Tibial artery (tissue), 4 donors: ENCODE measurements around the gene CA6.

ENCODE experiments used
- DNase-seq, 2 donors: peaks; one replicate each; pipeline ENCODE4 v3.0.0-alpha.2; 2019
- H3K27ac ChIP-seq, 2 donors: fragments of 200-600 bp; sonication (generic) in 1 of 2; 1 replicate in 1 of 2; 2 replicates in 1 of 2; pipeline ENCODE4 v1.5.1; 2018 to 2019; ENCODE audit warnings: mild to moderate bottlenecking in 1 of 2
- H3K27me3 ChIP-seq, 2 donors: fragments of 200-600 bp; sonication (generic) in 1 of 2; one replicate each; pipeline versions ENCODE4 v1.5.1 to v1.6.0; 2016 to 2019
- H3K36me3 ChIP-seq, 3 donors: fragments of 200-600 bp; sonication (generic) in 2 of 3; one replicate each; pipeline ENCODE4 v1.5.1; 2016 to 2019; ENCODE audit warnings: mild to moderate bottlenecking in 2 of 3
- H3K4me1 ChIP-seq, 4 donors: fragments of 200-600 bp; sonication (generic) in 2 of 4; 1 replicate in 3 of 4; 2 replicates in 1 of 4; pipeline ENCODE4 v1.5.1; 2016 to 2019
- H3K4me3 ChIP-seq, 2 donors: fragments of 200-600 bp; sonication (generic) in 1 of 2; 1 replicate in 1 of 2; 2 replicates in 1 of 2; pipeline ENCODE4 v1.5.1; 2018 to 2019; ENCODE audit warnings: mild to moderate bottlenecking in 2 of 2
- H3K9me3 ChIP-seq, 3 donors: fragments of 200-600 bp; sonication (generic) in 1 of 3; one replicate each; pipeline ENCODE4 v1.5.1; 2016 to 2019
- CTCF ChIP-seq, 2 experiments: fragments of 200-600 bp in 1 of 2; fragments of 450-650 bp in 1 of 2; IDR thresholded peaks; one replicate each; pipeline ENCODE4 v1.5.1; 2017 to 2019; ENCODE audit warnings: antibody characterized with exemption in 2 of 2, mild to moderate bottlenecking in 1 of 2, moderate library complexity in 1 of 2
- intact Hi-C: fragments of 100-400 bp; cut with DNase I; formaldehyde crosslinking; loops from one replicate; pipeline ENCODE4 v1.15.0; 2023; ENCODE audit warnings: low total_unique reads

The CA6 gene

GRCh38 chr1:8970870-8971337 lies 25.2 kb downstream of the CA6 start:
- no peak overlapping the region for H3K27ac ChIP-seq
- no peaks in the 10 kb centered on the region for H3K4me1 ChIP-seq
- peaks cover 0 to 3% of the 10 kb centered on the region in 2 donors for H3K27me3 ChIP-seq
- DNase-seq = no peak
- H3K9me3 ChIP-seq = no peaks in the 10 kb centered on the region
- no peak overlapping the region for H3K4me3 ChIP-seq
- intact Hi-C loops = no loop called here
- no peak for TF ChIP-seq CTCF (IDR thresholded peaks at IDR 0.05)
- no peaks in the 10 kb centered on the region for H3K36me3 ChIP-seq

- intact Hi-C loops = no loop called here
- no peak overlapping the region for H3K4me3 ChIP-seq
- no peak overlapping the region for H3K27ac ChIP-seq
- no peak for TF ChIP-seq CTCF (IDR thresholded peaks at IDR 0.05)
- H3K9me3 ChIP-seq = no peaks in the 10 kb centered on the region
- H3K4me1 ChIP-seq = no peaks in the 10 kb centered on the region
- H3K36me3 ChIP-seq = no peaks in the 10 kb centered on the region
- H3K27me3 ChIP-seq = peaks cover 0 to 3% of the 10 kb centered on the region in 2 donors
- DNase-seq = no peak
Measured at GRCh38 chr1:8974551-8974950, 28.9 kb downstream of the CA6 start.

- H3K4me3 ChIP-seq = no peak overlapping the region
- peak in 1 of 2 donors; percentile 9 for DNase-seq
- no peak overlapping the region for H3K27ac ChIP-seq
- intact Hi-C loops = no loop called here
- no peaks in the 10 kb centered on the region for H3K36me3 ChIP-seq
- peaks cover 0 to 3% of the 10 kb centered on the region in 2 donors for H3K27me3 ChIP-seq
- H3K4me1 ChIP-seq = no peaks in the 10 kb centered on the region
- H3K9me3 ChIP-seq = no peaks in the 10 kb centered on the region
- TF ChIP-seq CTCF (IDR thresholded peaks at IDR 0.05) = no peak
Measured at GRCh38 chr1:8976338-8976737, 30.7 kb downstream of the CA6 start.

- TF ChIP-seq CTCF (IDR thresholded peaks at IDR 0.05) = no peak
Measured at GRCh38 chr1:8976896-8977450, 31.3 kb downstream of the CA6 start.

GRCh38 chr1:8980656-8981055 lies 35.0 kb downstream of the CA6 start:
- peaks cover 0 to 3% (median 0%) of the 10 kb centered on the region in 4 donors for H3K4me1 ChIP-seq
- no peak for DNase-seq
- no peak overlapping the region for H3K4me3 ChIP-seq
- H3K36me3 ChIP-seq = no peaks in the 10 kb centered on the region
- H3K9me3 ChIP-seq = no peaks in the 10 kb centered on the region
- no peaks in the 10 kb centered on the region for H3K27me3 ChIP-seq
- intact Hi-C loops = no loop called here
- H3K27ac ChIP-seq = no peak overlapping the region
- TF ChIP-seq CTCF (IDR thresholded peaks at IDR 0.05) = no peak

More at GRCh38 chr1:8976896-8977450, 31.3 kb downstream of the CA6 start:
- Histone ChIP-seq H3K27me3 (peaks cover 0 to 3% of the 10 kb centered on the region in 2 donors), H3K36me3 (no peaks in the 10 kb centered on the region), H3K4me1 (no peaks in the 10 kb centered on the region), H3K4me3 (no peak overlapping the region), H3K27ac (no peak overlapping the region), H3K9me3 (no peaks in the 10 kb centered on the region)
- DNase-seq = peak in 1 of 2 donors; percentile 32
- intact Hi-C loops = no loop called here

- Histone ChIP-seq H3K9me3 (no peaks in the 10 kb centered on the region), H3K27ac (no peak overlapping the region), H3K36me3 (no peaks in the 10 kb centered on the region), H3K4me1 (peaks cover 0 to 8% (median 3%) of the 10 kb centered on the region in 4 donors), H3K4me3 (no peak overlapping the region), H3K27me3 (no peaks in the 10 kb centered on the region)
- intact Hi-C loops = no loop called here
- no peak for TF ChIP-seq CTCF (IDR thresholded peaks at IDR 0.05)
- DNase-seq = no peak
Measured at GRCh38 chr1:8981169-8981568, 35.5 kb downstream of the CA6 start.
